ENCODE data around the gene KLK15.

Gene KLK15

GRCh38 chr19:50836543-50837195, 3.3 kb upstream of the KLK15 start:
- H3K4me1 Mint-ChIP-seq (ENCODE audit: low read depth), result peaks cover 14% of the 10 kb centered on the region
- DNase-seq (ENCODE audit: low spot score), result no peak
- peak overlapping the region; percentile 55 for H3K27ac Mint-ChIP-seq
- peak overlapping the region; percentile 83 for H3K4me3 Mint-ChIP-seq
- H3K9me3 Mint-ChIP-seq, result no peaks in the 10 kb centered on the region
- H3K27me3 Mint-ChIP-seq (ENCODE audit: low read depth), result peaks cover 26% of the 10 kb centered on the region
- H3K36me3 Mint-ChIP-seq (ENCODE audit: low read depth), result no peaks in the 10 kb centered on the region

- Mint-ChIP-seq H3K36me3 (ENCODE audit: low read depth) (no peaks in the 10 kb centered on the region), H3K27ac (peak overlapping the region; percentile 26), H3K4me1 (ENCODE audit: low read depth) (peaks cover 14% of the 10 kb centered on the region), H3K9me3 (no peaks in the 10 kb centered on the region), H3K4me3 (peak overlapping the region; percentile 83), H3K27me3 (ENCODE audit: low read depth) (peaks cover 30% of the 10 kb centered on the region)
- peak; percentile 83 for DNase-seq (ENCODE audit: low spot score)
Measured at GRCh38 chr19:50835785-50836542, 2.6 kb upstream of the KLK15 start.

GRCh38 chr19:50835103-50835784, 1.9 kb upstream of the KLK15 start:
- H3K27ac Mint-ChIP-seq, result peak overlapping the region; percentile 31
- peaks cover 30% of the 10 kb centered on the region for H3K27me3 Mint-ChIP-seq (ENCODE audit: low read depth)
- H3K36me3 Mint-ChIP-seq (ENCODE audit: low read depth), result no peaks in the 10 kb centered on the region
- peaks cover 14% of the 10 kb centered on the region for H3K4me1 Mint-ChIP-seq (ENCODE audit: low read depth)
- no peak for DNase-seq (ENCODE audit: low spot score)
- no peaks in the 10 kb centered on the region for H3K9me3 Mint-ChIP-seq
- H3K4me3 Mint-ChIP-seq, result peak overlapping the region; percentile 83

GRCh38 chr19:50833802-50834167, 411 bp upstream of the KLK15 start:
- H3K27ac Mint-ChIP-seq, result no peak overlapping the region
- no peak overlapping the region for H3K4me3 Mint-ChIP-seq
- DNase-seq (ENCODE audit: low spot score), result no peak
- no peaks in the 10 kb centered on the region for H3K9me3 Mint-ChIP-seq
- peaks cover 14% of the 10 kb centered on the region for H3K4me1 Mint-ChIP-seq (ENCODE audit: low read depth)
- H3K27me3 Mint-ChIP-seq (ENCODE audit: low read depth), result peaks cover 30% of the 10 kb centered on the region
- no peaks in the 10 kb centered on the region for H3K36me3 Mint-ChIP-seq (ENCODE audit: low read depth)

- H3K27me3 Mint-ChIP-seq (ENCODE audit: low read depth), result peaks cover 26% of the 10 kb centered on the region
- no peak overlapping the region for H3K27ac Mint-ChIP-seq
- H3K4me3 Mint-ChIP-seq, result no peak overlapping the region
Measured at GRCh38 chr19:50832666-50833065, 708 bp downstream of the KLK15 start.

GRCh38 chr19:50831026-50831396, 2.4 kb downstream of the KLK15 start:
- Mint-ChIP-seq H3K4me3 (no peak overlapping the region), H3K27ac (no peak overlapping the region), H3K27me3 (ENCODE audit: low read depth) (peaks cover 11% of the 10 kb centered on the region), H3K9me3 (no peaks in the 10 kb centered on the region), H3K36me3 (ENCODE audit: low read depth) (no peaks in the 10 kb centered on the region), H3K4me1 (ENCODE audit: low read depth) (peaks cover 5% of the 10 kb centered on the region)
- no peak for DNase-seq (ENCODE audit: low spot score)

More at GRCh38 chr19:50832666-50833065, 708 bp downstream of the KLK15 start:
- no peaks in the 10 kb centered on the region for H3K36me3 Mint-ChIP-seq (ENCODE audit: low read depth)
- DNase-seq (ENCODE audit: low spot score), result no peak
- H3K9me3 Mint-ChIP-seq, result no peaks in the 10 kb centered on the region
- H3K4me1 Mint-ChIP-seq (ENCODE audit: low read depth), result peaks cover 11% of the 10 kb centered on the region

- Mint-ChIP-seq H3K27ac (no peak overlapping the region), H3K36me3 (ENCODE audit: low read depth) (no peaks in the 10 kb centered on the region), H3K4me3 (no peak overlapping the region), H3K9me3 (no peaks in the 10 kb centered on the region), H3K27me3 (ENCODE audit: low read depth) (peaks cover 11% of the 10 kb centered on the region), H3K4me1 (ENCODE audit: low read depth) (peaks cover 3% of the 10 kb centered on the region)
- DNase-seq (ENCODE audit: low spot score), result no peak
Measured at GRCh38 chr19:50830266-50831025, 2.9 kb downstream of the KLK15 start.

- Mint-ChIP-seq H3K27me3 (ENCODE audit: low read depth) (peaks cover 8% of the 10 kb centered on the region), H3K4me1 (ENCODE audit: low read depth) (no peaks in the 10 kb centered on the region), H3K4me3 (no peak overlapping the region), H3K9me3 (no peaks in the 10 kb centered on the region), H3K36me3 (ENCODE audit: low read depth) (no peaks in the 10 kb centered on the region), H3K27ac (no peak overlapping the region)
- no peak for DNase-seq (ENCODE audit: low spot score)
Measured at GRCh38 chr19:50829801-50830200, 3.6 kb downstream of the KLK15 start.

- Mint-ChIP-seq H3K36me3 (ENCODE audit: low read depth) (no peaks in the 10 kb centered on the region), H3K27me3 (ENCODE audit: low read depth) (peaks cover 9% of the 10 kb centered on the region), H3K4me1 (ENCODE audit: low read depth) (no peaks in the 10 kb centered on the region), H3K27ac (no peak overlapping the region), H3K9me3 (no peaks in the 10 kb centered on the region), H3K4me3 (no peak overlapping the region)
- DNase-seq (ENCODE audit: low spot score), result no peak
Measured at GRCh38 chr19:50827476-50827875, 5.9 kb downstream of the KLK15 start.

- no peak overlapping the region for H3K4me3 Mint-ChIP-seq
- H3K36me3 Mint-ChIP-seq (ENCODE audit: low read depth), result no peaks in the 10 kb centered on the region
- H3K27ac Mint-ChIP-seq, result no peak overlapping the region
- DNase-seq (ENCODE audit: low spot score), result no peak
- H3K9me3 Mint-ChIP-seq, result no peaks in the 10 kb centered on the region
- peaks cover 17% of the 10 kb centered on the region for H3K27me3 Mint-ChIP-seq (ENCODE audit: low read depth)
- H3K4me1 Mint-ChIP-seq (ENCODE audit: low read depth), result no peaks in the 10 kb centered on the region
Measured at GRCh38 chr19:50826492-50827240, 6.7 kb downstream of the KLK15 start.

GRCh38 chr19:50823389-50824042, 9.9 kb downstream of the KLK15 start, which contains the start of gene KLK1:
KLK1 (minus strand) TSS chr19:50823787; CDS start chr19:50823748, 39 bp downstream.
- H3K9me3 Mint-ChIP-seq, result no peaks in the 10 kb centered on the region
- peaks cover 17% of the 10 kb centered on the region for H3K4me1 Mint-ChIP-seq (ENCODE audit: low read depth)
- H3K27me3 Mint-ChIP-seq (ENCODE audit: low read depth), result peaks cover 26% of the 10 kb centered on the region
- no peak for DNase-seq (ENCODE audit: low spot score)
- no peak within 1 kb of the TSS for H3K4me3 Mint-ChIP-seq
- H3K27ac Mint-ChIP-seq, result no peak within 1 kb of the TSS
- no peaks in the 10 kb centered on the region for H3K36me3 Mint-ChIP-seq (ENCODE audit: low read depth)

- H3K9me3 Mint-ChIP-seq, result no peaks in the 10 kb centered on the region
- DNase-seq (ENCODE audit: low spot score), result no peak
- no peak overlapping the region for H3K4me3 Mint-ChIP-seq
- H3K4me1 Mint-ChIP-seq (ENCODE audit: low read depth), result peaks cover 18% of the 10 kb centered on the region
- H3K36me3 Mint-ChIP-seq (ENCODE audit: low read depth), result no peaks in the 10 kb centered on the region
- H3K27ac Mint-ChIP-seq, result no peak overlapping the region
- H3K27me3 Mint-ChIP-seq (ENCODE audit: low read depth), result peaks cover 26% of the 10 kb centered on the region
Measured at GRCh38 chr19:50822661-50823208, 10.6 kb downstream of the KLK15 start.

Data from T-helper 2 cell treated with Interferon-gamma antibody and Interleukin-4, amounts not matched to agents 5 μg/mL and 100 μg/mL, for 36 hours (primary cell).